Tibial nerve (tissue), 3 donors: ENCODE data around the gene HLCS.

Source experiments
- POLR2A ChIP-seq, 2 donors: fragments of 450-650 bp; IDR thresholded peaks; one replicate each; pipeline ENCODE4 v1.6.1; 2017; ENCODE audit warnings: antibody characterized with exemption in 2 of 2, mild to moderate bottlenecking in 2 of 2, moderate library complexity in 2 of 2
- TF ChIP-seq, protein P1 (sequence below), 5 experiments: fragments of 200-600 bp in 3 of 5; fragments of 450-650 bp in 2 of 5; sonication (generic) in 3 of 5; IDR thresholded peaks; one replicate each; pipeline ENCODE4 v1.5.1; 2016 to 2019; ENCODE audit warnings: antibody characterized with exemption in 5 of 5, mild to moderate bottlenecking in 3 of 5, moderate library complexity in 2 of 5

GRCh38 chr21:36902331-36902730 is 64.1 kb downstream of the HLCS start:
- TF ChIP-seq, protein P1, sequence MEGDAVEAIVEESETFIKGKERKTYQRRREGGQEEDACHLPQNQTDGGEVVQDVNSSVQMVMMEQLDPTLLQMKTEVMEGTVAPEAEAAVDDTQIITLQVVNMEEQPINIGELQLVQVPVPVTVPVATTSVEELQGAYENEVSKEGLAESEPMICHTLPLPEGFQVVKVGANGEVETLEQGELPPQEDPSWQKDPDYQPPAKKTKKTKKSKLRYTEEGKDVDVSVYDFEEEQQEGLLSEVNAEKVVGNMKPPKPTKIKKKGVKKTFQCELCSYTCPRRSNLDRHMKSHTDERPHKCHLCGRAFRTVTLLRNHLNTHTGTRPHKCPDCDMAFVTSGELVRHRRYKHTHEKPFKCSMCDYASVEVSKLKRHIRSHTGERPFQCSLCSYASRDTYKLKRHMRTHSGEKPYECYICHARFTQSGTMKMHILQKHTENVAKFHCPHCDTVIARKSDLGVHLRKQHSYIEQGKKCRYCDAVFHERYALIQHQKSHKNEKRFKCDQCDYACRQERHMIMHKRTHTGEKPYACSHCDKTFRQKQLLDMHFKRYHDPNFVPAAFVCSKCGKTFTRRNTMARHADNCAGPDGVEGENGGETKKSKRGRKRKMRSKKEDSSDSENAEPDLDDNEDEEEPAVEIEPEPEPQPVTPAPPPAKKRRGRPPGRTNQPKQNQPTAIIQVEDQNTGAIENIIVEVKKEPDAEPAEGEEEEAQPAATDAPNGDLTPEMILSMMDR (IDR thresholded peaks at IDR 0.05) = no peak
- no peak for TF ChIP-seq POLR2A (IDR thresholded peaks at IDR 0.05)
